Activated B cell treated with CpG ODN at 0.5 μM for 24 hours (primary cell): ENCODE results near the gene CISTR. TPM values are rescaled to one million over a fixed set of nuclear protein-coding genes. Genes with fewer than 3 reads are reported as not detected.

ENCODE experiments used
- ATAC-seq: fragments of 200-7000 bp; cut with Tn5 transposase; one replicate; pipeline ENCODE4 v1.10.0; 2021; ENCODE audit warnings: low read depth, mild to moderate bottlenecking, moderate library complexity
- CTCF ChIA-PET: fragments of 350-600 bp; sonication (Branson Sonifier 250); formaldehyde crosslinking; loops from one replicate; lab custom pipeline; 2021; ENCODE audit warnings: antibody characterized with exemption; lab: Charles Lee
- POLR2A ChIA-PET: fragments of 350-600 bp; sonication (Branson Sonifier 250); formaldehyde crosslinking; loops from one replicate; lab custom pipeline; 2021; ENCODE audit warnings: antibody characterized with exemption; lab: Charles Lee
- DNase-seq: peaks from one replicate; pipeline ENCODE4 v3.0.0; 2022
- H3K27ac Mint-ChIP-seq: one replicate; pipeline ENCODE4 v1.8.0; 2020; ENCODE audit warnings: mixed read lengths
- H3K27me3 Mint-ChIP-seq: one replicate; pipeline ENCODE4 v1.8.0; 2021; ENCODE audit warnings: mixed read lengths
- H3K36me3 Mint-ChIP-seq: one replicate; pipeline ENCODE4 v1.8.0; 2021; ENCODE audit warnings: low read depth, mixed read lengths
- H3K4me1 Mint-ChIP-seq: one replicate; pipeline ENCODE4 v1.8.0; 2021; ENCODE audit warnings: mixed read lengths
- H3K4me3 Mint-ChIP-seq: one replicate; pipeline ENCODE4 v1.8.0; 2020; ENCODE audit warnings: mild to moderate bottlenecking, mixed read lengths
- H3K9me3 Mint-ChIP-seq: one replicate; pipeline ENCODE4 v1.8.0; 2020; ENCODE audit warnings: mixed read lengths
- CTCF ChIP-seq: fragments of 200-600 bp; IDR thresholded peaks from one replicate; pipeline ENCODE4 v1.8.0; 2022; ENCODE audit warnings: antibody characterized with exemption, mild to moderate bottlenecking
- intact Hi-C: fragments of 100-400 bp; cut with micrococcal nuclease; formaldehyde crosslinking; loops from one replicate; pipeline ENCODE4 v1.15.1; 2024
- total RNA-seq: library from RNA; stranded (reverse); gene quantifications from 2 replicates; pipeline ENCODE4 v1.2.3, GENCODE V29; 2022

CISTR gene
- total RNA-seq, 1 donor from 2014 or later: not detected

- ChIA-PET POLR2A (interaction anchor here (0.6 to 2.7 kb wide), 5 partner anchors 12 to 693 kb away, joined by 3 to 11 read pairs (median 7); partner anchors contain the start of genes ATP5MC2 and HNRNPA1), CTCF (interaction anchor here (0.6 to 13.0 kb wide), 7 partner anchors 11 to 525 kb away, joined by 3 to 138 read pairs (median 4); partner anchors contain the start of gene ATP5MC2)
- ATAC-seq (peak; percentile 97), DNase-seq (peak; percentile 90)
- no peaks in the 10 kb centered on the region for H3K9me3 Mint-ChIP-seq
- H3K4me3 Mint-ChIP-seq: peak within 1 kb of the TSS; percentile 97
- H3K4me1 Mint-ChIP-seq: peaks cover 24% of the 10 kb centered on the region
- TF ChIP-seq CTCF: no peak
- H3K36me3 Mint-ChIP-seq: peaks cover 25% of the 10 kb centered on the region
- intact Hi-C loops: loop anchor here (1.0 to 10.0 kb wide), 14 partner anchors 11 to 721 kb away; partner anchors contain the start of genes AAAS, ATF7, ATP5MC2 and CBX5
- no peaks in the 10 kb centered on the region for H3K27me3 Mint-ChIP-seq
- peak within 1 kb of the TSS; percentile 88 for H3K27ac Mint-ChIP-seq
Measured at GRCh38 chr12:53727310-53728041, 24.3 kb downstream of the CISTR start, which contains the start of gene CALCOCO1. CALCOCO1 (minus strand) TSS chr12:53727452; CDS start chr12:53725242, 2,210 bp downstream.

- ChIA-PET POLR2A (interaction anchor here (0.6 to 2.7 kb wide), 4 partner anchors 13 to 694 kb away, joined by 6 to 11 read pairs (median 8); partner anchors contain the start of gene ATP5MC2), CTCF (interaction anchor here (1.4 to 13.0 kb wide), 3 partner anchors 18 to 51 kb away, joined by 4 to 138 read pairs (median 4); partner anchors contain the start of gene ATP5MC2)
- TF ChIP-seq CTCF: no peak
- intact Hi-C loops: loop anchor here (1.0 to 10.0 kb wide), 14 partner anchors 11 to 721 kb away; partner anchors contain the start of genes AAAS, ATF7, ATP5MC2 and CBX5
- peak overlapping the region; percentile 88 for H3K27ac Mint-ChIP-seq
- H3K4me3 Mint-ChIP-seq: peak overlapping the region; percentile 97
- no peaks in the 10 kb centered on the region for H3K27me3 Mint-ChIP-seq
- H3K36me3 Mint-ChIP-seq: peaks cover 31% of the 10 kb centered on the region
- H3K4me1 Mint-ChIP-seq: peaks cover 24% of the 10 kb centered on the region
- no peaks in the 10 kb centered on the region for H3K9me3 Mint-ChIP-seq
- no peak for DNase-seq
- no peak for ATAC-seq
Measured at GRCh38 chr12:53726946-53727309, 24.9 kb downstream of the CISTR start.

GRCh38 chr12:53726341-53726740 lies 25.4 kb downstream of the CISTR start:
- ChIA-PET POLR2A (no interaction called here), CTCF (interaction anchor here (1.8 to 13.0 kb wide), 2 partner anchors 19 to 51 kb away, joined by 4 to 138 read pairs; partner anchors contain the start of gene ATP5MC2)
- peaks cover 24% of the 10 kb centered on the region for H3K4me1 Mint-ChIP-seq
- no peak for TF ChIP-seq CTCF
- no peak overlapping the region for H3K27ac Mint-ChIP-seq
- no peaks in the 10 kb centered on the region for H3K9me3 Mint-ChIP-seq
- no peak for ATAC-seq
- peaks cover 37% of the 10 kb centered on the region for H3K36me3 Mint-ChIP-seq
- intact Hi-C loops: loop anchor here (2.0 to 10.0 kb wide), 6 partner anchors 16 to 668 kb away; partner anchors contain the start of genes AAAS, CBX5, HNRNPA1 and HOXC4
- H3K4me3 Mint-ChIP-seq: peak overlapping the region; percentile 97
- no peaks in the 10 kb centered on the region for H3K27me3 Mint-ChIP-seq
- DNase-seq: no peak

- peak overlapping the region; percentile 24 for H3K4me3 Mint-ChIP-seq
- intact Hi-C loops: loop anchor here (2.0 to 10.0 kb wide), 6 partner anchors 17 to 669 kb away; partner anchors contain the start of genes AAAS, CBX5, HNRNPA1 and HOXC4
- ATAC-seq: no peak
- H3K27ac Mint-ChIP-seq: no peak overlapping the region
- H3K27me3 Mint-ChIP-seq: no peaks in the 10 kb centered on the region
- H3K4me1 Mint-ChIP-seq: peaks cover 24% of the 10 kb centered on the region
- POLR2A ChIA-PET: no interaction called here
- TF ChIP-seq CTCF: no peak
- no peak for DNase-seq
- H3K9me3 Mint-ChIP-seq: no peaks in the 10 kb centered on the region
- CTCF ChIA-PET: interaction anchor here (13.0 kb wide), 1 partner anchor 19 kb away, joined by 138 read pairs; no protein-coding TSS in a partner anchor
- H3K36me3 Mint-ChIP-seq: peaks cover 42% of the 10 kb centered on the region
Measured at GRCh38 chr12:53725824-53726223, 26.0 kb downstream of the CISTR start.
